GM19372 (cell line): ENCODE measurements around the gene MITF.

Experiments
- ATAC-seq: cut with Tn5 transposase; IDR thresholded peaks from one replicate; pipeline ENCODE4 v1.9.1; 2021; ENCODE audit warnings: mild to moderate bottlenecking, low read depth, moderate library complexity; ENCODE audit not compliant: unreplicated experiment

The MITF gene

DNA sequence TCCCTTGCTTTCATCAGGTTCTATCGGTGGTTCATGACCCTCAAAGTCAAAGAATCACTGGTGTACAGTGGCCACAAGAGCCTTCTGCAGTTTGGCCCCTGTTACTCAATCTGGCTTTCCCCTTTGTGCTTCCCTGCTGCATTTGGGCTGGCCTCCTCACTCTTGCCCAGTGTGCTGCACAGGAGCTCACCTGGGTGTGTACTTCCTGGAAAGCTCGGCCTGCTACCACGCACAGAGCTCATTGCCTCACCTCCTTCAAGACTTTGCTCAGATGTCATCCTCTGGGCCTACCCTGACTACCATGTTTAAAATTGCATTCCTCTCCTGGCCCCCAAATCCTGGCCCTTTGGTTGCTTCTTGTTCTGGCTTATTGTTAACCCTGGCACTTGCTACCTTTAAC is 90.9 kb downstream of the MITF start:
- no peak for ATAC-seq

DNA sequence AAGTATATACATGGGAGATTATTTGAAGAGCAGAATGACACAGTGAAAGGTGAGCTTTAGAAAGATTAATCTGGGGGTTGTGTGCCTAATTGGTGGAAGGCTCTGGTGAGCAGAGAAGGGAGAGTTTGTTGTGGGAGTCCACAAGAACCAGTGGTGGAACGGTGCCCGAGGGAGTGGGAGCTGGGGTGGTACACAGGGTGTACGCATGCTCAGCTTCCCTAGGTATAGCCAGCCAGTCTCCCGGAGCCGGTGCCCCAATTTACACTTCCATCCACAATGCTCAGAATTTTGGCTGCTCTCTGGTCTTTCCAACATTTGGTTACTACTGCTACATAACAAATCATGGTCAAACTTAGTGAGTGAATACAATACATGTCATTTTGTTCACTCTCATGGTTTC is 92.5 kb downstream of the MITF start:
- ATAC-seq: no peak

- no peak for ATAC-seq
Measured at GRCh38 chr3:69833591-69833990, 94.3 kb downstream of the MITF start.

DNA sequence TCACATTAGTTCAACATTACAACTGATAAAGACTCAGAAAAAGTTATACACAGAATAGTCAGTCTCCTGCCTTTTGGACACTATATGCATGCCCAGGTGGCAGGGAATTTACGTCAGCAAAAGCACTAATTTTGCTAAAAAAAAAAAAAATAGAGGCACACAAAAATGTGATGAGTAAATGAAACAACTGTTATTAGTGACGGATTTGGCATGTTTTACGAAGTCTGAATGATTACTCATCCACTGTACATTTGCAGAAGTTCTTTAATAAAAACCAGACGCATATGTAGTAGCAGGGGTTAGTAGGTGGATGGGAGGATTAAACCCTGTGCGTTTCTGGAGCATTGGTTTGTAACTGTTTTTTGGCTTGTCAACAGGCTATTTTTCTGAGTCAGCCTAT is 99.0 kb downstream of the MITF start:
- ATAC-seq: no peak

- ATAC-seq: no peak
Measured at GRCh38 chr3:69838696-69839515, 99.6 kb downstream of the MITF start.

GRCh38 chr3:69842351-69842750 is 103.1 kb downstream of the MITF start:
- ATAC-seq: no peak

GRCh38 chr3:69842789-69843188 is 103.5 kb downstream of the MITF start:
- ATAC-seq: no peak

DNA sequence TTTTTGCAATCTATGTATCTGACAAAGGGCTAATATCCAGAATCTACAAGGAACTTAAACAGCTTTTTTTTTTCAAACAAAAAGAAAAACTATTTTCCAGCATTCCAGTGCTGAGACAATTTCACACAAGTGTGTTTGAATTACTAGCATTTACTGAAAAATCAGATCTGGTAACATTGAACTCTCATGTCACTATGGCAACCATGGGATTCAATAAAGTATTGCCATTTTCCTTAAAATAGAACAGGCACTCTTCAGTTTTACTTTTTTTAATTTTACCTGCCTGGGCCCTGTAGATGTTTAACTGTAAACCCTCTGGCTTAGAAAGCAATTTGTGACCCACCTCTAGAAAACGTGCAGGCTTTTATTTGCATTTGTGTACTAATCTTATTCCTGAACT is 105.4 kb downstream of the MITF start:
- ATAC-seq: no peak

DNA sequence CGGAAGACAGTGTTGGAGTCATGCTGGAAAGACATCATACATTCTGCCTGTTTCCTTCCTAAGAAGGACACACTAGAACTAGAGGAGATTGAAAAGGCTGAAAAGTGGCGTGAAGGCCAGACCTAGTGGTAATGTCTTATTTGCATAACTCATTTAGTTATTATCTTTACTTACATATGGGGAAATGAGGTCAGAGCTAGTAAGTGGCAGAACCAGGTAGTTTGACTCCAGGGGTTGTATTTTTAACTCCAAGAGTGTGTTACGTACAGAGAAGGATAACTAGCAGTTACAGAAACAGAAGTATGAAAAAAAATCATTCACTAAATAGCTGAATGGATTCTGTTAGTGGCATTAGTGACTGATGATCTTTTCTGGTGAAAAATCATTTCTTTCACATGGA is 108.0 kb downstream of the MITF start:
- no peak for ATAC-seq

DNA sequence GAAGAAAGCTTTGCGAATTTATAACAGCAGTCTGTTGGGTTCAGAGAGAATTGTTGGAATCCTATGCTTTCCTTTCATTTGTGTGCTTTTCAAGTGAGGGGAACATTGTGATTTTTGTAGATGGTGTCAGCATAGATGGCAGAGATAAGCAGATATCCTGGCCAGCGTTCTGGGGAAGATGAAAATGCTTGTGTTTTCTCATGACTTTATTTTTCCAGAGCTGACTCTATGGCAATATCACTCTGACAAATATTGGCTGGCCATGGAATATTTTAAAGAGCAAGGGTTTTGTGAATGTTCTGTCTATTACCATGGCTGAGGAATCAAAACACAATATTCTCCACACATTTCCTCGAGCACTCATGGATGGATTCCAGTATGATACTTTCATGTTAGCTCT is 108.8 kb downstream of the MITF start:
- ATAC-seq: no peak

DNA sequence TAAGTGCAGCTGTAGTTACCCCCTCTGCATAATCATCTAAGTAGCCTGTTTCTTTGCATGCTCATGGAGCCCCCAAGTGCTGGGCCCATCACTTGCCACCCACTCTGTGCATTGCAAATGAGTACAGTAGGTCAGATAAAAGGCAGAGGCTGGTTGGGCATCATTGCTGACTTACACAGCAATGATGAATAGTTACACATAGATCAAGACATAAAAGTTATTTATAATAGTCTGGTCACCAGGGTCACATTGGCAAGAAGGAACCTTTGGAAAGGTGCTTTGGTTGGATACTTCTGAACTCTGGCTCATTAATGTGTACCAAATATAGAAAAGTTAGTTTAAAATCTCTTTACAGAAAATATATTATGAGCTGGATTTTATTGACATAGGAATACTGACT is 111.6 kb downstream of the MITF start:
- ATAC-seq: no peak

DNA sequence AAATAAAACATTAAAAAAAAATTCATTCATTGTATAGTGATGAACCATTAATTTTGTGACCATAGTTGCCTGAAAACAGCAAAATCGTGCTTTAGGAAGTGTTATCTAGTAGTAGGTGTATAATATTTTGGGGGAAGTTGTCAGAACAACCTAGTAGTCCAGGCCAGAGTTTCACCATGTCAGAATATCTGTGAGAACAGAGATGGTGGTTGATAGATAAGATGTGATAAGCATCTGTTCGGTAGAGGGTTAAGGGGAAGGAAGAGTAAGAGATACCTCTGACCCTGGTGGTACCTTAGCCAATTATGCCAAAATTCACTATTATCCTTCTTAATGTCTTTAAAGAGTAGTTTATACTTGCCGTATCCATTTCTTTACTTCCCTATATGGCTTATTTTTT is 113.8 kb downstream of the MITF start:
- ATAC-seq: no peak

GRCh38 chr3:69855436-69856162 is 116.3 kb downstream of the MITF start:
- ATAC-seq: no peak

DNA sequence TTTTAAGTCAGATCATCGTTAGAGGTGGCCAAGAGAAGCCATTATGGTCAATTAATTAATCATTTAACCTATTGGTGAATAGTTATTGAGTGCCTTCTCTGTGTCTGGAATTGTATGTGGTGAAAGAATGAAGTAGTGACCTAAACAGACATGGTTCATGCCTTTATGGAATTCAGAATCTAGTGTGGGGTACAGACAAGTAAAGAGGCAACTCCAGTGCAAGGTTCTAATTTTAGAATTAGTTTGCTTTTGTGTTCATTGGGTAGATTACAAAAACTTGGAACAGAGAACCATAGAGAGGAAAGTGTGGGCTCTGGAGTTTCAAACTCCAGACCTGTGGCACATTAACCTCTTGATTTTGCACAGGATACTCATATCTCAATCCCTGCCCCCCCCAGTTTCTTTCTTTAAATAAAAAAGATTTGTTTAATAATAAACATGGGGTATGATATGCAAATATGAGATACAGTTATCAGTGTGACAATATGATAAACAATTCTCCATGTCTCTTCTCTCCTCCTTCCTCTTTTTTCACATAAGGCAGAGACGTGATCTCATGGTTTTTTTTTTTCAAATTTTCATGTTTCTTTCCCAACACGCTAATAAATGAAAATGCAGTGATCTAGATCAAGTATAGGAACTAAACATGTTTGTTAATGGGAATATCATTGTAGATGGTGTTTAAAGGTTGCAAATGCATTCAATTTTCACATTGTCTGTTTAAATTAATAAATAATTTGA is 117.9 kb downstream of the MITF start:
- no peak for ATAC-seq

DNA sequence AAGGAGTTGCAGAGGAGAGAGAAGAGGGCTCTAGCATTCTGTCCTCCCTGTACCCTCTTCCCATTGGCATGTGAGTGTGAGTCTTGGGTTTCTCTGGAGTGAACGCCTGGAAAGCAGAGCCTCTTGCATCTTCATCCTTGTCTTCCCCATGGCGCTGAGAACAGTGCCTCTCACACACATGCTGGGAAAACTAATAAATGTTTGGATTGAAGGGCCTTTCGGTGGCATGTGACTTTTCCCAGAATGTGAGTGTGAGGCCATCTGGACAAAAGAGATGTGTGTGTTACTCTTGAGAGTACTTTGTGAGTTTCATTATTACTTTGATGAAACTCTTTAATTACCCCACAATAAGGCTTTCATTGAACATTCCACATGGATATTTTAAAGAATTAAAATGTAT is 122.3 kb downstream of the MITF start:
- ATAC-seq: no peak

- no peak for ATAC-seq
Measured at GRCh38 chr3:69864141-69864540, 124.9 kb downstream of the MITF start.

DNA sequence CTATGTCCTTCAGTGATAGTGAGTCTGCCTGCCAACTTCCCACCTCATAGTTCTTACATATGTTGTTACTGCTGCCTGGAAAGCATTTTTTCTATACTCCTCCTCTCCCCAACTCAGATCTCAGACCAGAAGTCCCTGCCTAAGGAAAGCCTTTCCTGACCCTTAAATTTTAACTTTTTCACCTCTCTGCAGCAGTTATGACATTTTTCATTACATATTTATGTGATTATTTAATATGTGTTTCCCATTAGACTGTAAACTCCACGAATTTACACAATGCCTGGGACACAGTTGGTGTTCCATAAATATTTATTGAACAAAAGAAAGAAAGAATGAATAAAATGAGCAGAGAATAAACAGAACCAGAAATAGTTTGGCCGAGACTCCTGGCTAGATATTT is 125.5 kb downstream of the MITF start:
- no peak for ATAC-seq

DNA sequence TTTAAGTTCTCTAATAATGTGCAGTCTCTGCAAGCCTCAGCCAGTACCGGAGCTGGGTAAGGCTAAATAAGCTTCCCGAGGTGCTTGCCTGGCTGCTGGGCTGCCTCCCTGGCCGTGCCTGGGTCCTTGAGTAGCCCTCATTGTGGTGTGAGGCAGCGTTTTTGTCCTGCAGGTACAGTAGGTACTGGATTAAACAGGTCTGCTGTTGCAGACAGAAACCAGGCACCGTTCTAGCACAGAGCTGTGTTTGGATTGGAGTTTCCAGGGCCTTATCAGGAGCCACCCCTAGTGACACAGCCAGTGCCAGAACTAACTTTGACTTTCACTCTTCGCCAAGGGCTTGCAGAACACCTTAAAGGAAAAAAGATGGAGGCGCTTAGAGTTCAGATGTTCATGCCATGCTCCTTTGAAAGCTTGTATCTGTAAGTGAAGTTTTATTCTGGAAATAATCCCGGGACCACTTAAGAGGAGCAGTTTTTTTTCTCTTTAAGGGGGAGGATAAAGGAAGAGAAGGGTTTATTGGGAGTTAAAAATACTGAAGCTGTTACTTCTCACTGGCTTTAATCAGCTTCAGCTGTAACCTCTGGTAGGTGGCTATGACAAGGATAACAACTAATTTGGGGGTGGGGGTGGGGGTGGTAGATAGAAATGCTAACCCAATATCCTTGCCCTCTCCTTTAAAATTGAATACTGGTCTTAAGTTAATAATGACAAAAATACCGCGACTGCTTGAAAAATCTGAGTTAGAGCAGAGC is 126.8 kb downstream of the MITF start:
- no peak for ATAC-seq

DNA sequence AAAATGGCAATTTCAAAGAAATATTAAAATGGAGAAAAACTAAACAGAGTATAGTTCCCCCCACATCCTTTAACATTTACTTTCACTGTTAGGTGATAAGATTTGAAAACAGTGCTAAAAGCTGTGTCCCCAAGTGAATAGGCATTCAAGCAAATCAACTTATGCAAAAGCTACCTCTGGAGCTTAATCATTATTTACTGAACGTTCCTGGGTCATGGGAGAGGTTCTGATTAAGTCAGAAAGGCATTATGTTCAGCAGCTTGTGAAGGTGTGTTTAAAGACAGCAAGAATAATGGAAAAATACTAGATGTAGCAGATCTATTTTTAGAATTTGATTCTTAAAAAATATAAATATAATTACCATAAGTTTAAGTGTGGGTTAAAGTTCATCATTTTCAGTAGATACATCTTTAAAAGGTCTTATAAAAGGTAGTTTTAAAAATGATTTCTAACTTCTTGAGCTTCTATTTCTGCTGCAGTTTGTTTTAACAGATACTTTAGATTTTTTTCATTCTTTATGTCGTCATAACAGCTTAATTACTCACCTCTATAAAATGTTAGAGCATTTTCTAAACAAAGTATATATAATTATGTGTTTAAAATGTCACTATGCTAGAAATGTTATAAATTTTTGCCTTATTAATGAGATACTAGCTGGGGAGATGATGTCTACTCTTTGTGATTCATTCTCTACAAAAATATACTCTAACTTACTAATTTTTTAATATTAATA is 127.9 kb downstream of the MITF start:
- no peak for ATAC-seq

DNA sequence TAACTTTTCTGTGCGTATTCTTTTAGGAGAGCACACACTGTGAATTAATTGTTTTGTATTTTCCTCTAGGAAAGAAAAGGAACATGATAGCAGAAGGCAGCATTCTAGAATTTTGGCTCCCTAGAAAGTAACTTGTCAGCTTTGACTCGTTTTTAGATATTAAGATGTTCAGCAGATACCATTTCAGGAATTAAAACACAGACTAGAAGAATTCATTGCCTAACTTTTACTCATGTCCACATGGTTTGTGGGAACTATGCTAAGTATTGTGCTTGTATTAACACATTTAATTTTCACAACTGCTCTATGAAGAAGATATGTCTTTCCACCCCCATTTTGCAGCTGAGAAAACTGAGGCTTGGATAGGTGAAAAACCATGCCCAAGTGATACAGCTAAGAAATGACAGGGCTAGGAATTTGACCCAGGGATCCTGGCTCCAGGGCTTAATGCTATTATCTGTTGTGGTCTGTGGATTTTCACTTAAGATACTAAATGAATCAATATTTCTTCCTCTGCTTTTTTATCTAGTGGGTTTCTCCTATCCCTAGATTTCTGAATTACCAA is 128.8 kb downstream of the MITF start:
- no peak for ATAC-seq
